Vagina (tissue), 2 donors: ENCODE measurements around the gene TFPI.

Experiments used
- POLR2A ChIP-seq, 2 donors: fragments of 450-650 bp; IDR thresholded peaks; one replicate each; pipeline ENCODE4 v1.6.1; 2017; ENCODE audit warnings: antibody characterized with exemption in 2 of 2, mild to moderate bottlenecking in 2 of 2, moderate library complexity in 2 of 2
- TF ChIP-seq, protein P1 (sequence below), 3 experiments: fragments of 450-650 bp in 2 of 3; fragments of 200-600 bp in 1 of 3; sonication (generic) in 1 of 3; IDR thresholded peaks; one replicate each; pipeline ENCODE4 v1.5.1; 2017 to 2019; ENCODE audit warnings: antibody characterized with exemption in 3 of 3, mild to moderate bottlenecking in 2 of 3, moderate library complexity in 2 of 3

DNA sequence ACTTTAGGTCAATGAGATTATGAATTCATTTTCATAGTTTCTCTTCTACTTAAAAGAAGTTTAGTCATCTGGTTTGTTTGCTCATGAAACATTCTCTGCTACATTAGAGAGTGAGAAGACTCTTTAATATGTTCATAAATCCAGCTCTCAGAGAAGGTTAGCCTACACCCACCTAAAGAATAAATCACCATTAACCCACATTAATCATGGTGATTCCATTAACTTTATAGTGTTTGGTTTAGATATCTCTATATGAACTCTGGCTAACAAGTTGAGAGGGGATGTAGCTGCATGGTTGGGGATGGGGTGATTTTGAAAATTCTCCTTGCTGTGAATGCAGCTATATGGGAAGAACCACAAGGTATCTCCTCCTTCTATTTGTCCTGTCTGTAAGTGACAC lies 10.7 kb downstream of the TFPI start:
- TF ChIP-seq POLR2A (IDR thresholded peaks at IDR 0.05), result no peak
- TF ChIP-seq, protein P1, sequence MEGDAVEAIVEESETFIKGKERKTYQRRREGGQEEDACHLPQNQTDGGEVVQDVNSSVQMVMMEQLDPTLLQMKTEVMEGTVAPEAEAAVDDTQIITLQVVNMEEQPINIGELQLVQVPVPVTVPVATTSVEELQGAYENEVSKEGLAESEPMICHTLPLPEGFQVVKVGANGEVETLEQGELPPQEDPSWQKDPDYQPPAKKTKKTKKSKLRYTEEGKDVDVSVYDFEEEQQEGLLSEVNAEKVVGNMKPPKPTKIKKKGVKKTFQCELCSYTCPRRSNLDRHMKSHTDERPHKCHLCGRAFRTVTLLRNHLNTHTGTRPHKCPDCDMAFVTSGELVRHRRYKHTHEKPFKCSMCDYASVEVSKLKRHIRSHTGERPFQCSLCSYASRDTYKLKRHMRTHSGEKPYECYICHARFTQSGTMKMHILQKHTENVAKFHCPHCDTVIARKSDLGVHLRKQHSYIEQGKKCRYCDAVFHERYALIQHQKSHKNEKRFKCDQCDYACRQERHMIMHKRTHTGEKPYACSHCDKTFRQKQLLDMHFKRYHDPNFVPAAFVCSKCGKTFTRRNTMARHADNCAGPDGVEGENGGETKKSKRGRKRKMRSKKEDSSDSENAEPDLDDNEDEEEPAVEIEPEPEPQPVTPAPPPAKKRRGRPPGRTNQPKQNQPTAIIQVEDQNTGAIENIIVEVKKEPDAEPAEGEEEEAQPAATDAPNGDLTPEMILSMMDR (IDR thresholded peaks at IDR 0.05), result no peak
